HL-60/S4 treated with phorbol 12-myristate 13-acetate at 8.2 ng/mL for 4 days and 3 days (cell line): ENCODE measurements around the gene DDX10.
"Not testable (repeated sequence)": the region's sequence is repeated elsewhere in the genome, so short reads cannot be mapped to it uniquely, and the experiment has no call there.

Experiments
- in situ Hi-C: fragments of 300-500 bp; cut with MboI; formaldehyde crosslinking; loops from 2 replicates; pipeline ENCODE4 v1.15.0; 2022; ENCODE audit warnings: low sequenced_read_pairs

Gene DDX10

DNA sequence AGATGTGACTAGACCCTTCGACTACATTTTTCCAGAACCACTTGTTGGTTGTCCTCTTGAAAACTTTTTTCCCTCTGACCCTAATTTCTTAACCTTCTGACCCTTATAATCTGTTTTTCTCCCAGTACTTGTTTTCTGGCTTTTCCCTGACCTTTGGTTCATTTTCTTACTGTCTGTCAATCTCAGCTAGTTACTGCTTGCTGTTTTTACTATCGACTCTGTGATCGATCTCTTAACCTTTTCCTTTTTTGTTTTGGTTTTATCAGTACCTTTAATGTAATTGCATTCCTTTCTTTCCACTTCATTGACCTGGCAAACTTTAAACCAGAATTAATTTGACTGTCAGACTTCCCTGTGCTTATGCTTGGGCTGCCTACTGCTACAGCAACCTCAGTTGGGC, 92.8 kb downstream of the DDX10 start:
- in situ Hi-C loops = no loop called here

DNA sequence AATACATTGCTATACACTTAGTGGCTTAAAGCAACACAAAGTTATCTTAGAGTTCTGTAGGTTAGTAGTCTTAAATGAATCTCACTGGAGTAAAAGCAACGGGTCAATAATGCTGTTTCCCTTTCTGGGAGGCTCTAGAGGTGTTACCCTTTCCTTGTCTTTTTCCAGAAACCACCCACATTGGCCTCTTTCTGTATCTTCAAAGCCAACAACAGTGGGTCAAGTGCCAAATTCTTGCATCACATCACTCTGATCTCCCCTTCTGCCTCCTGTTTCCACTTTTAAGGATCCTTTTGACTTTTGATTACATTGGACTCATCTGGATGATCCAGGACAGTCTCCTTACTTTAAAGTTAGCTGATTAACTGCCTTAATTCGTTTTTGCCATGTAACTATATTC, 93.6 kb downstream of the DDX10 start:
- in situ Hi-C loops = no loop called here

DNA sequence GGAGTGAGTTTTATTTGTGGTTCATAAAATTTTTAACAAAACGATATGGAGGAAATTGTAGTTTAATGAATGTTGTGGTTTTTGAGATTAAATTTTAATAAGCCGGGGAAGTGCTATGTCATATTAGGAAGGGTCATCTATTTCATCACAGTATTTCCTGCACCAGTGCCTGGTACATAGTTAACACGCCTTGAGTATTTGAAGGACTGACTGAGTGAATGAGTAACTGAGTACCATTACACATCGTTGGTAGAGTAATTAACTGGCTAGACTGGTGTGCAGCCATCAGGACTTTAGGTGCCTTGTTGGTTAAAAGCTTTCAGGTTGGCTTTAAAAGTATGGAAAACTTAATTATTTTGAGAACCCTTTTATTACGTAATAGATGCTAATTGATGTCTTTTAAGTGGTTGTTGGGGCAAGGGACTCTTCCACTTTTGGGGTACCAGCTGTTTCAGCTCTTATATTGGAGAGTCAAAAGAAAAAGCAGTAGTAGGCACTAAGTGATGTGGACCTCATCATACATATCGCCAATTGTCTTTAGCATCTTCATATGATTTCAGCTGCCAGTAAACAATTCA, 101.8 kb downstream of the DDX10 start:
- in situ Hi-C loops = no loop called here

DNA sequence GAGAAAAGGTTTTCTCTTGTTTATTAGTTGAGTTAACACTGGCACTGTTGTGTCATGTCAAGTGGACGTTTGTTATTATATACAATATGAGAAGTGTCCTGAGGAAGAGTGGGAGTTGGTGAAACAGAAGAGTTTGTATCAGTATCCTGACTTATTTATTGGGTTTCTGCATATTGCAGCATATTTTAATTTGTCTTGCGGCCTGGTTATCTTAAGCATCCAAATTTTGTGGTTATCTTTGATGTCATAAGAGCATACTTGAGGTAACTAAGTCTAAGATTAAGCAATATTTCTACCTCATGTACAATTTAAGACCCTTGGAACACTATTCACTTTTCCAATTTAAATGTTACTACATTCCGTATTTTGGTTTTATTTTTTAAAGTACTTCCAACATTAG, 103.5 kb downstream of the DDX10 start:
- in situ Hi-C loops = no loop called here

DNA sequence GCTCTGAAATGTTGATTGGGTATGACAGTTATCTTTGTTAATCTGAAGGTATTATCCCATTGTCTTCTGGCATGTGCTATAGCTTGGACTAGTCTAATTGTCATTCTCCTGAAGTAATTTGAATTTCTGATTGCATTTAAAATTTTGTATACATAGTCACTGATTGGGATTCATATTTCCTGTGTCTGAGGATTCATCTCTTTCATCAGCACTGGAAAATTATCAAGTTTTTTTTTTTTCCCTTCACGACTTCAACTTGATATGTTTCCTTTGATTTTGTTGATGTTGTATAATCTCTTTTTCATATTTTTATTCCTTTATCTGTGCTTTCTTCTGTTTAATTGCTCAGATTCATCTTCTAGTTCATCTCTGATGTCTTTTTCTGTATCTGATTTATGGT, 104.1 kb downstream of the DDX10 start:
- in situ Hi-C loops = no loop called here

DNA sequence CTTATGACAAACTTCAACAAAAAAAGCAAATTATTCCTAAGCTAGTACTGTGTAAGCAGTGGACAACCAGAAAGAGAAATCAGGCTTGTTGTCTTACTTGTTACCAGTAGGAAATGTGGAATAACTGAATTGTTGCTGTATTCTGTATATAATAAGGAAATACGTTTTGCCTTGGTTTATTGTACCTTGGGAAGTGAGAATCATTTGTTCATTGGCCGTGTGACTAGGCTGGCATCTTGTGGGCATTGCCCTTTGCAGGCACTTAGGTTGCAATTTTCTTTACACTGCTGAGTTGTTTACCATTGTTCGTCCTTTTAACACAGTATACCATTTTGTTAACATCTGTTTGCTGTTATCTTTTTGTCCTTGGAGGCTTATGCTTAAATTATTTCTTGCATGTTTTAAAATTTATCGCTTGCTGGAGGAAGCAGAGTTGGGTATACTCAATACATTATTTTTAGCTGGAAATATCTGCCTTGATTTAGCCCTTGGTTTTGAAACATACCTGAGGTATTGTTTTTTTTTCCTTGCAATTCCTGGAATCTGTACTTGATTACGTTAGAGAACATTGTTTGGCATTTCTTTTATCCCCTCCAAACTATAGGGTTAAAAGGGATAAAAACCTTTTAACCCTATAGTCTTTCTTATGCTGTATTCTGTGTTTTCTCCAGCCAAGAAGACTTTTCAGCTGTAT, 109.3 kb downstream of the DDX10 start:
- in situ Hi-C loops = no loop called here

DNA sequence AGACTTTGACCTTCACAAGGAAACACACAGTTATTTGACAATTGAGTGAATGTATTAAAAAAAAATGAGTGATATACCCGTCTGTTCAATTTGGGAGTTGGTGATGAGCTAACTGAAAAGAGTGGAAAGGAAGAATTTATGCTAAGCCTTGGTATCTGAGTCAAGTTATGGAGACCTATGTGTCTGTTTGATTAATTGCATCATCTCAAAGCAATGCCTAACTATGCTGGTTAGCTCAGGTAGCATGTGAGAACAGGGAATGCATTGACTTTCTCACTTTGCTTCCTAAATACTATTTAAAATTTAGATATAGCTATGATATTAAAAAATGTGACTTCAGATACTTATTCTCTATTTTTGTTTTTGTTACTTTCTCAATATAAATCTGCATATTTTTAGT, 110.5 kb downstream of the DDX10 start:
- in situ Hi-C loops = no loop called here

DNA sequence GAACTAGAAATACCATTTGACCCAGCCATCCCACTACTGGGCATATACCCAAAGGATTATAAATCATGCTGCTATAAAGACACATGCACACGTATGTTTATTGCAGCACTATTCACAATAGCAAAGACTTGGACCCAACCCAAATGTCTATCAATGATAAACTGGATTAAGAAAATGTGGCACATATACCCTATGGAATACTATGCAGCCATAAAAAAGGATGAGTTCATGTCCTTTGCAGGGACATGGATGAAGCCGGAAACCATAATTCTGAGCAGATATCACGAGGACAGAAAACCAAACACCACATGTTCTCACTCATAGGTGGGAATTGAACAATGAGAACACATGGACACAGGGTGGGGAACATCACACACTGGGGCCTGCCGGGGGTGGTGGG, 114.3 kb downstream of the DDX10 start:
- in situ Hi-C loops = not testable (repeated sequence)

DNA sequence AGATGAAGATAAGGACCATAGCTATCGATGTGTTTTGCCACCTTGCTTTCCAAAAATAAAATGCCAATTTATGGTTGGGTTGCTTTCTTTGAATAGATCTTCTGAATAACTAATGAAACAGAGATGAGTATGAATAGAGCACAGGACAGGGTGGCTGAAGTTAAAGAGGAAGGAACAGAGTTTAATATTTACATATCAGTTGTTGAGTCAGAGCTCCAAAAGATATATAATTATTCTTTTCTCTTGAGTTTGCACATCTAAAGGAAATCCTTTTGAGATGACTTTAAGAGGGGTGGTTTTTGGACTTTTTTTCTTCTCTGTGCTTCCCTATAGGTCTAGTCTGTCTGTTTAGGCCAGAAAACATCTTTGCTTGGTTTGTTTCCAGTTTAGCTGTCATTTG, 115.2 kb downstream of the DDX10 start:
- in situ Hi-C loops = no loop called here

DNA sequence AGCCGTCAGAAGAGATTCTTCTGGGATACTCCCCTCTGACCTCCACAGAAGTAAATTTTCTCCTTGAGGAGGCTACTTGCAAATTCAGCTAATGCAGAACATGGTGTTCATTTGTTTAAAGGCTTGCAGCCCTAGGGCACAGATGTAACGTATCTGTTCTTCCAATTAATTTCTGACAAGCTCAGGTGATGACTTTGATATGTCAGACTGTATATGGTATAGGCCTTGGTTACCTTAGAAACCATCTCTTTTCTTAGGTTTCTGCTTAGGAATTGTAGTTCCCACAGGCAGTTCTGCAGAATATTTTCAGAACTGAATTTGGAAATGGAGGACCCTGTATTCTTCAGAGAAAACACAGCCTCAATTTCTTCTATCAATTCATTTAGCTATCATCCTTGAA, 117.1 kb downstream of the DDX10 start:
- in situ Hi-C loops = no loop called here

DNA sequence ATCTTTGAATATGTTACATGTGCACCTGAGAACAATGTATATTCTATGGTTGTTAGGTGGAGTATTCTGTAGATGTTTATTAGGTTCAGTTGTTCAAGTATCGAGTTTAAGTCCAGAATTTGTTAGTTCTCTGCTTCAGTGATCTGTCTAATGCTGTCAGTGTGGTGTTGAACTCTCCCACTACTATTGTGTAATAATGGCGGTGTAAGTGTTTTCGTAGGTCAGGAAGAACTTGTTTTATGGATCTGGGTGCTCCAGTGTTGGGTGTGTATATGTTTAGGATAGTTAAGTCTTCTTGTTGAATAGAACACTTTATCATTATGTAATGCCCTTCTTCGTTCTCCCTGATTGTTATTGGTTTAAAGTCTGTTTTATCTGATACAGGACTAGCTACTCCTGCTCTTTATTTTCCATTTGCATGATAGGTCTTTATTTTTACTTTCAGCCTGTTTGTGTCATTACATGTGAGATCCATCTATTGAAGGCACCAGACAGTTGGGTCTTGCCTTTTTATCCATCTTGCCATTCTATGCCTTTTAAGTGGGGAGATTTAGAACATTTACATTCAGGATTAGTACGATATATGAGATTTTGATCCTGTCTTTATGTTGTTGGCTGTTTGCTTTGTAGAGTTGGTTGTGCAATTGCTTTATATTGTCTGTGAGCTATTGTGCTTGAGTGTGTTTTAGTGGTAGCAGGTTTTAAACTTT, 121.6 kb downstream of the DDX10 start:
- in situ Hi-C loops = no loop called here

DNA sequence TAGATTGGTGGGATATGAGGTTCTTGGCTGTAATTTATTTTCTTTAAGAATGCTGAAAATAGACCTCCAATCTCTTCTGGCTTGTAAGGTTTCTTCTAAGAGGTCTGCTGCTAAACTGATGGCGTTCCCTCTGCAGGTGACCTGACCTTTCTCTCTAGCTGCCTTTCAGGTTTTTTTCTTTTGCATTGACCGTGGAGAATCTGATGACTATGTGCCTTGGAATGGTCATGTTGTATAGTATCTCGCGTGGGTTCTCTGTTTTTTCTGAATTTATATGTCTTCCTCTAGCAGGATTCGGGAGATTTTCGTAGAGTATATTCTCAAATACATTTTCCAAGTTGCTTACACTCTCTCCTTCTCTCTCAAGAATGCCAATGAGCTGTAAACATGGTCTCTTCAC, 122.2 kb downstream of the DDX10 start:
- in situ Hi-C loops = no loop called here

DNA sequence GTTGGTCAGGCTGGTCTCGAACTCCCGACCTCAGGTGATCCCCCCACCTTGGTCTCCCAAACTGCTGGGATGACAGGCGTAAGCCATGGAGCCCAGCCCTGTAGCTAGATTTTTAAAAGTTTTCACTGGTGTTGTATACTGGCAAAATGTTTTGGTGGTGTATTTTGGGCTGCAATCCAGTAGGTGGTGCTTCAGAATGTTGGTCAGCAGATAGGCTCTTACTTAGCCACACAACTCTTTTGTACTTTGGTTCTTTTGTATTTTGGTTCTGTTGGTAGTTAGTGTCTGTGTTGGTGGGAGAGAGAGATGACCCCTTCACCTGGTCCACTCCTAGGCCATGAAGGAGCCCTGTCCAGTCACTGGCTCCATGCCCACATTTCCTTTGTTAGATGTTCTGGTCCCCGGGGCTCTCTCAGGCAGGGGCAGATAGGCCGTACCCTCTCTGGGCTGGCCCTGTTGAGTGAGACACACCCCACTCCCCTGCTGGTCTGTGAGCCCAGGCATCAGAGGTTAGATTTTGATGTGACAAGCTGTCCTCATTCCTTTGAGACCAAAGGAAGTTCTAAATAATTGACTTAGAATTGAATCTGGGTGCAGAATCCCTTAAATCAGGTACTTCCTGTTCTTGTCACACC, 123.8 kb downstream of the DDX10 start:
- in situ Hi-C loops = no loop called here

DNA sequence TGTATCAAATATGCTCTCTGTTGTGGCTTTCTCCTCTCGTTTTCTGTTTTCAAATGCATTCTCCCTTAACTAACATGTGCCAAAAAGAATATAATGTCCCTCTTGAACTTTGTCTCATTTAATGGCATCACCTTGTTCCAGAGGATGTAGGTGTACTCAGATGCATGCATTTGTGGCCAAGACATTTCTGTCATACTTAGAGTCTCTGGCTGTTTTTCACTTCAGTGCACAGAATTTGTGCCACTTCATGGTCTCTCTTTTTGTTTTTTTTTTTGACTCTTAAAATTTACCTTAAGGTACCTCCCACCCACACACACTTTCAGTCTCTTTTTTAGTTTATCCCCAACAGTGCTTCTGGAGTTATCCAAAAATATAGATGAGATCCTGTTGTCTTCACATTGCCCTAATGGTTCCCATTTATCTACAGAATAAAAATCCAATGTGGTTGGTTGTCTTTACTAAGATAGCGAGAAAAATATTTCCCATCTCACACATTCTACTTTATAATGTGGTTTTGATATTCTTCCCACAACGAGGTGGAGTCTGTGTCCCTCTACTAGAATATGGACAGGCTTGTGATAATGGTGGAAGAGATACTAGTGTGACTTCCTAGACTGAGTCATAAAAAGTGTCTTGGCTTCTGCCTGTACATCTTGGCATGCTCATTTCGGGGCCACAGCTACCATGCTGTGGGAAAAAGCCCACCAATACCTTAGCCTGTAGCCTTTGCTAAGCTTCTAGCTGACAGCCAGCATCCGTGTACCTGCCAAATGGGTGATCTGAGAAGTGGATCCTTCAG, 125.8 kb downstream of the DDX10 start:
- in situ Hi-C loops = no loop called here

DNA sequence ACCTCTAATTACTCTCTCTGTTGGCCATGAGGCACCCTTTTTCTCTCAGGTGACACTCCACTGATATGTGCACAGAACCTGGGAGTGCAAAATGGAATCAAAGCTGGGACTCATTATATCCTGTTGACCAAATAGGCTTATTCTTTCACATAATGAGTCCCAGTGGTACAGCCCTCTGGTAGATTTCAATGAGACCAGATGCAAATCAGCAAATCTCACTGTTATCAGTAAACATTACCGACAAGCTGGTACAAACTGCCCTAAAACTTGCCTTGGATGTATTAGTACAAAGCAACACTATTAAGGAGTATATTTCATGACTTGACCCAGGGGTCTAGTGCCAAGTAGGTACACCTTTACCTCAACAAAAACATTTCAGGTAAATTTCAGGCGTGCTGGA, 128.3 kb downstream of the DDX10 start:
- in situ Hi-C loops = no loop called here

DNA sequence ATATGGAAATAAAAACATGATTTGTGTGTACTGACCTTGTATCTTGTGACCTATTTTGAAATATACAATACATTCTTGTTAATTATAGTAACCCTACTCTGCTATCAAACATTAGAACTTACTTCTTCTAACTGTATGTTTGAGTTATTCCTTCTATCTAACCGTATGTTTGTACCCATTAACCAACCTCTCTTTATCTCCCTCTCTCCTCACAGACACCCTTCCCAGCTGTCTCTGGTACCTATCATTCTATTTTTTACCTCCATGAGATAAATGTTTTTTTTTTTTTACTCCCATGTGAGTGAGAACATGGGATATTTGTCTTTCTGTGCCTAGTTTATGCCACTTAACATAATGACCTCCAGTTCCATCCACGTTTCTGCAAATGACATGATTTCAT, 128.7 kb downstream of the DDX10 start:
- in situ Hi-C loops = no loop called here

DNA sequence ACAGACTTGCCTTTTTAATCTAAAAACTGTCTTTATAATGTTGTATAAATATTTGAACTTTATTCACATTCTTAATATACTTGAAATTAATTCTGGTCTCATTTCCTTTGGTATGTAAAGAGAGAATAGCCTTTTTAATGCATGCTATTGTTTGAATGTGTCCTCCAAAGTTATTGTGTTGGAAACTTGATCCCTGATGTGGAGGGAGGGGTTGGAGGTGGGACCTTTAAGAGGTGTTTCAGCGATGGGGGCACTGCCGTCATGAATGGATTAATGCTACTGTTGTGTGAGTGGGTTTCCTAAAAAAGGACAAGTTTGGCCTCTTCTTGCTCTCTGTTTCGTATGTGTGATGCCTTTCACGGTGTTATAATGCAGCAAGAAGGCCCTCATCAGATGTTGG, 131.7 kb downstream of the DDX10 start:
- in situ Hi-C loops = no loop called here

DNA sequence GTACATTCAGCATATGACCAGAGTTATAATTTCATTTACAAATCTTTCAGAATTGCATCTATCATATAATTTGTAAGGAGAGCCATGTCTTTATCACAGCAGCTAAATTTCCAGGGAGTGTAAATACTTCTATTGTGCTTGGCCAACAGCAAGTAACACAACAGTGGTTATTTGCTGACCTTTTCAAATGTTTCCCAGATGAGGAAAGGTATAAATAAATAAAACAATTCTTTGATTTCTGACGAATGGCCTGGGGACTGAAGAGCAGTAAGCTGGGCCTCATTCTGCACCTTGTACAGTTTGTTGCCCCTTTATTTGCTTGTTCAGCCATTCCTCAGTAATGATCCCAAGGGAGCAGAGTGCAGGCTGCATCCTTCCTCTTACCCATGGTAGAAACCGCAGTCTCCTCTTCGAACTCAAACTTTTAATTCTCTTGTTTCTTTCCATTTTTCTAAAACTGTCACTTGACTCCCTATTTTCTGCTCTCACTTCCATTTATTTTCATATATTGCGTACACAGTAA, 132.8 kb downstream of the DDX10 start:
- in situ Hi-C loops = no loop called here

DNA sequence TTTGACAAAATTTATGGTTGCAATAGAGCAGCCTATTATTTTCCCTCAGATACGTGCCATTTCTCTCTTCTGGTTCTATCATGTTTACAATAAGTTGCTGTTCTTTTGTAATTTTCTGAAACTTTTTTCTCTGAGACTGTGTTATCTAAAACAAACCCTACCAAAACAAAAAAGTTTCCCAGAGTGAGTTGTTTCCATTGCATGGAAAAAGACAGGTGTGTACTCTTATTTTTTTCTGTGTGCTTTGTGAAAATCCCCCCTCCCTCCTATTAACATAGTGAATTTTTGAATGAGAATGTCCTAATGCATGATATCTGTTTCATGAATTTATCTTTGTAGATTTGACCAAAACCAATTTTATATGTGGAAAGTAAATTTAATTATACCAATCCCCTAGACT, 137.6 kb downstream of the DDX10 start:
- in situ Hi-C loops = no loop called here

DNA sequence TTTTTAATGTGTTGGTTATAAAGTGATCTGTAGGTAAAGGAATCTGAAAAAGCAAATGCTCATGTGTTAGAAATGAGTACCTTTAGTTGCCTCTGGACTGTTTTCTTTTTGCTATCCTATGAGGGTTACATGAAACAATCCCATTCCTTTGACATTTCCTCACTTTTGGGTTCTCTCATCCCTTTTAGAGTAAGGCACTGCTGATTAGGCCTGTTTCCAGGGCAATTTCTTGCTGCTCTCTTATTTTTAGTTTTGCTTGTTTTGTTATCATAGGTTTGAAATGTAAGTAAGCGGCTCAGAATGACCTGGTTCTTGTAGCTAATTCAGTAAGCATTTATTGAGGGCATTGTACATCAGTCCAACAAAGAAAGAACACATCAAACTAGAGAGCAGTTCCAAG, 138.9 kb downstream of the DDX10 start:
- in situ Hi-C loops = no loop called here

DNA sequence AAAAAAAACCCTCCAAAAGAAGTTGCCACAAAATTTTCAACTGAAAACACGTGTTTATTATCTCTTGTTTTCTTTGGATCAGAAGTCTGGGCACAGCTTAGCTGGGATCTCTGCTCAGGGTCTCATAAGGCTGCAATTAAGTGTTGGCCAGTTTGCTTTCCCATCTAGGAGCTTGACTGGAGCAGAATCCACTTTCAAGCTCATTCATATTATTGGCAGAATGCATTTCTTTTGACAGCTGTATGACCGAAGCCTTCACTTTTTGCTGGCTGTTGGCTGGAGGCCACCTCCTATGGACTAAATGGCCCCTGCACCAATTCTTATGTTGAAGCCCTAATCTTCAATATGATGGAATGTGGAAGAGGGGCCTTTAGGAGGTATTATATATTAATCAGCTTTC, 139.6 kb downstream of the DDX10 start:
- in situ Hi-C loops = no loop called here
